A549 (cell line): ENCODE data around the gene CAV2. TPM values are rescaled to one million over a fixed set of nuclear protein-coding genes. Genes with fewer than 3 reads are reported as not detected.

ENCODE experiments used
- BCL3 ChIP-seq: fragments of >200 bp; sonication (Bioruptor Twin); formaldehyde crosslinking; IDR thresholded peaks from 3 replicates; pipeline ENCODE4 v1.6.1; 2016
- CHD4 ChIP-seq: fragments of 200-600 bp; sonication (generic); IDR thresholded peaks from 2 replicates; pipeline ENCODE4 v1.6.1; 2016; ENCODE audit warnings: antibody characterized with exemption, mild to moderate bottlenecking, borderline replicate concordance
- EHF ChIP-seq: fragments of 250-450 bp; sonication (Bioruptor Pico); IDR thresholded peaks from 2 replicates; pipeline ENCODE4 v1.5.0; 2020; ENCODE audit warnings: mild to moderate bottlenecking
- GATA3 ChIP-seq: IDR thresholded peaks from 2 replicates; pipeline ENCODE4 v1.6.1; 2012; ENCODE audit warnings: borderline replicate concordance
- HEYL ChIP-seq: fragments of 250-450 bp; sonication (Bioruptor Pico); IDR thresholded peaks from 2 replicates; pipeline ENCODE4 v1.8.0; 2021; ENCODE audit warnings: mild to moderate bottlenecking, moderate library complexity
- HMGXB4 ChIP-seq: fragments of 250-450 bp; sonication (Bioruptor Pico); IDR thresholded peaks from 2 replicates; pipeline ENCODE4 v1.5.0; 2021; ENCODE audit warnings: mild to moderate bottlenecking, moderate library complexity, borderline replicate concordance
- HOXA7 ChIP-seq: fragments of 250-450 bp; sonication (Bioruptor Pico); IDR thresholded peaks from 2 replicates; pipeline ENCODE4 v1.5.0; 2020; ENCODE audit warnings: mild to moderate bottlenecking, moderate library complexity
- MAFK ChIP-seq: fragments of 450-650 bp; IDR thresholded peaks from 2 replicates; pipeline ENCODE4 v1.6.1; 2014; ENCODE audit not compliant: partially characterized antibody
- NPAS2 ChIP-seq: fragments of 250-450 bp; sonication (Bioruptor Pico); IDR thresholded peaks from 2 replicates; pipeline ENCODE4 v1.8.0; 2022; ENCODE audit warnings: mild to moderate bottlenecking, moderate library complexity, borderline replicate concordance
- NR3C1 ChIP-seq: fragments of >200 bp; sonication (Bioruptor Twin); formaldehyde crosslinking; IDR thresholded peaks from 3 replicates; pipeline ENCODE4 v1.6.1; 2017
- PHF8 ChIP-seq: fragments of 200-600 bp; sonication (generic); IDR thresholded peaks from 2 replicates; pipeline ENCODE4 v1.6.1; 2016; ENCODE audit warnings: low read depth, mild to moderate bottlenecking, antibody characterized with exemption, moderate library complexity, borderline replicate concordance
- RARB ChIP-seq: fragments of 250-450 bp; sonication (Bioruptor Pico); IDR thresholded peaks from 2 replicates; pipeline ENCODE4 v1.8.0; 2021; ENCODE audit warnings: mild to moderate bottlenecking, moderate library complexity
- TP53 ChIP-seq: fragments of 250-450 bp; sonication (Bioruptor Pico); IDR thresholded peaks from 2 replicates; pipeline ENCODE4 v1.5.0; 2021; ENCODE audit warnings: mild to moderate bottlenecking, moderate library complexity
- ZC3H11A ChIP-seq: fragments of 450-650 bp; IDR thresholded peaks from 2 replicates; pipeline ENCODE4 v1.6.1; 2014; ENCODE audit warnings: antibody characterized with exemption, mild to moderate bottlenecking
- ZFP36 ChIP-seq: fragments of 450-650 bp; IDR thresholded peaks from 2 replicates; pipeline ENCODE4 v1.6.1; 2014; ENCODE audit warnings: borderline replicate concordance; ENCODE audit not compliant: partially characterized antibody
- polyA plus RNA-seq, 4 experiments: library from polyadenylated mRNA; depleted of rRNA in 3 of 4; stranded (reverse); fragments of >200 nt; fragmentation: RNase III in 1 of 4; extraction: RNeasy Plus Mini Kit Qiagen cat#74134 plus additional on column Dnase treatment in 1 of 4; gene quantifications; 2 replicates in 3 of 4; 3 replicates in 1 of 4; pipeline ENCODE4 v1.2.3, GENCODE V29; 2011 to 2017
- TF ChIP-seq, protein P1 (sequence below): fragments of >200 bp; sonication (Bioruptor Twin); formaldehyde crosslinking; IDR thresholded peaks from 3 replicates; pipeline ENCODE4 v1.5.1; 2016
- TF ChIP-seq, protein P2 (sequence below): IDR thresholded peaks from 2 replicates; pipeline ENCODE4 v1.6.1; 2012
- TF ChIP-seq, protein P3 (sequence below): fragments of 250-450 bp; sonication (Bioruptor Pico); IDR thresholded peaks from 2 replicates; pipeline ENCODE4 v1.5.0; 2020; ENCODE audit warnings: low read depth, mild to moderate bottlenecking, moderate library complexity
- TF ChIP-seq, protein P4 (sequence below): fragments of 450-650 bp; IDR thresholded peaks from 2 replicates; pipeline ENCODE4 v1.6.1; 2014; ENCODE audit warnings: antibody characterized with exemption

CAV2 gene
- polyA plus RNA-seq, 2 of the 4 experiments (the other 2 are of a cell fraction), result 156 to 257 TPM

DNA sequence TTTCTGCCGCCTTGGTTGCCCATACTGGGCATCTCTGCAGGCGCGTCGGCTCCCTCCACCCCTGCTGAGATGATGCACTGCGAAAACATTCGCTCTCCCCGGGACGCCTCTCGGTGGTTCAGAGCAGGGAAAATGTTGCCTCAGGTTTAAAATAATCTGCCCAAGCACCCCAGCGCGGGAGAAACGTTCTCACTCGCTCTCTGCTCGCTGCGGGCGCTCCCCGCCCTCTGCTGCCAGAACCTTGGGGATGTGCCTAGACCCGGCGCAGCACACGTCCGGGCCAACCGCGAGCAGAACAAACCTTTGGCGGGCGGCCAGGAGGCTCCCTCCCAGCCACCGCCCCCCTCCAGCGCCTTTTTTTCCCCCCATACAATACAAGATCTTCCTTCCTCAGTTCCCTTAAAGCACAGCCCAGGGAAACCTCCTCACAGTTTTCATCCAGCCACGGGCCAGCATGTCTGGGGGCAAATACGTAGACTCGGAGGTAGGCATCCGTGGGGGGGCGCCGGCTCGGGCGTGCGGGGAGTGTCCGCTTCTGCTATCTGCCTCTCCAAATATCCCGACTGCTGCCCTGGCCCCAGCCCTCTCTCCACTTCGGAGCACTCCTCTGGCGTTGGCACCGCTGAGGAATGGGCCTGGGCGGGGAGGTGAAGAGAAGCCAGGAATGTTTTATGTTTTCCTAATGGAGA is 25.2 kb downstream of the CAV2 start, which contains the start of gene CAV1 (continued):
- TF ChIP-seq PHF8 (no peak), NR3C1 (no peak), ZC3H11A (no peak), ZFP36 (no peak), EHF (CRISPR knock-in tag) (no peak), BCL3 (peak; percentile 88; the same call in 2 of the 3 replicates), HEYL (CRISPR knock-in tag) (no peak), MAFK (no peak), CHD4 (no peak), RARB (CRISPR knock-in tag) (no peak), HOXA7 (CRISPR knock-in tag) (no peak), GATA3 (peak; percentile 74), TP53 (CRISPR knock-in tag) (no peak), NPAS2 (CRISPR knock-in tag) (no peak), HMGXB4 (CRISPR knock-in tag) (no peak)
- TF ChIP-seq, protein P1, sequence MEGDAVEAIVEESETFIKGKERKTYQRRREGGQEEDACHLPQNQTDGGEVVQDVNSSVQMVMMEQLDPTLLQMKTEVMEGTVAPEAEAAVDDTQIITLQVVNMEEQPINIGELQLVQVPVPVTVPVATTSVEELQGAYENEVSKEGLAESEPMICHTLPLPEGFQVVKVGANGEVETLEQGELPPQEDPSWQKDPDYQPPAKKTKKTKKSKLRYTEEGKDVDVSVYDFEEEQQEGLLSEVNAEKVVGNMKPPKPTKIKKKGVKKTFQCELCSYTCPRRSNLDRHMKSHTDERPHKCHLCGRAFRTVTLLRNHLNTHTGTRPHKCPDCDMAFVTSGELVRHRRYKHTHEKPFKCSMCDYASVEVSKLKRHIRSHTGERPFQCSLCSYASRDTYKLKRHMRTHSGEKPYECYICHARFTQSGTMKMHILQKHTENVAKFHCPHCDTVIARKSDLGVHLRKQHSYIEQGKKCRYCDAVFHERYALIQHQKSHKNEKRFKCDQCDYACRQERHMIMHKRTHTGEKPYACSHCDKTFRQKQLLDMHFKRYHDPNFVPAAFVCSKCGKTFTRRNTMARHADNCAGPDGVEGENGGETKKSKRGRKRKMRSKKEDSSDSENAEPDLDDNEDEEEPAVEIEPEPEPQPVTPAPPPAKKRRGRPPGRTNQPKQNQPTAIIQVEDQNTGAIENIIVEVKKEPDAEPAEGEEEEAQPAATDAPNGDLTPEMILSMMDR, result peak; percentile 18; the same call in 1 of the 3 replicates
- TF ChIP-seq, protein P2, sequence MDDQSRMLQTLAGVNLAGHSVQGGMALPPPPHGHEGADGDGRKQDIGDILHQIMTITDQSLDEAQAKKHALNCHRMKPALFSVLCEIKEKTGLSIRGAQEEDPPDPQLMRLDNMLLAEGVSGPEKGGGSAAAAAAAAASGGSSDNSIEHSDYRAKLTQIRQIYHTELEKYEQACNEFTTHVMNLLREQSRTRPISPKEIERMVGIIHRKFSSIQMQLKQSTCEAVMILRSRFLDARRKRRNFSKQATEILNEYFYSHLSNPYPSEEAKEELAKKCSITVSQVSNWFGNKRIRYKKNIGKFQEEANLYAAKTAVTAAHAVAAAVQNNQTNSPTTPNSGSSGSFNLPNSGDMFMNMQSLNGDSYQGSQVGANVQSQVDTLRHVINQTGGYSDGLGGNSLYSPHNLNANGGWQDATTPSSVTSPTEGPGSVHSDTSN, result 0 out of 2 replicates have a peak, but pooled peaks have one; percentile 13
- TF ChIP-seq, protein P3, sequence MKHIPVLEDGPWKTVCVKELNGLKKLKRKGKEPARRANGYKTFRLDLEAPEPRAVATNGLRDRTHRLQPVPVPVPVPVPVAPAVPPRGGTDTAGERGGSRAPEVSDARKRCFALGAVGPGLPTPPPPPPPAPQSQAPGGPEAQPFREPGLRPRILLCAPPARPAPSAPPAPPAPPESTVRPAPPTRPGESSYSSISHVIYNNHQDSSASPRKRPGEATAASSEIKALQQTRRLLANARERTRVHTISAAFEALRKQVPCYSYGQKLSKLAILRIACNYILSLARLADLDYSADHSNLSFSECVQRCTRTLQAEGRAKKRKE (CRISPR knock-in tag), result no peak
- TF ChIP-seq, protein P4, sequence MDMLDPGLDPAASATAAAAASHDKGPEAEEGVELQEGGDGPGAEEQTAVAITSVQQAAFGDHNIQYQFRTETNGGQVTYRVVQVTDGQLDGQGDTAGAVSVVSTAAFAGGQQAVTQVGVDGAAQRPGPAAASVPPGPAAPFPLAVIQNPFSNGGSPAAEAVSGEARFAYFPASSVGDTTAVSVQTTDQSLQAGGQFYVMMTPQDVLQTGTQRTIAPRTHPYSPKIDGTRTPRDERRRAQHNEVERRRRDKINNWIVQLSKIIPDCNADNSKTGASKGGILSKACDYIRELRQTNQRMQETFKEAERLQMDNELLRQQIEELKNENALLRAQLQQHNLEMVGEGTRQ, result no peak
